ENCODE results near the gene RECQL5. TPM values are rescaled to one million over a fixed set of nuclear protein-coding genes. Genes with fewer than 3 reads are reported as not detected.
"Not testable (repeated sequence)": the region's sequence is repeated elsewhere in the genome, so short reads cannot be mapped to it uniquely, and the experiment has no call there.

RECQL5 gene
- total and polyA plus RNA-seq, 2 donors (not counting 1 experiment from before 2014, with no cell fraction given): 58.5 to 70.5 TPM

GRCh38 chr17:75595284-75595919, 71.6 kb downstream of the RECQL5 start:
- 92% methylated on average over 12 of the region's 13 CpGs for WGBS (ENCODE audit: insufficient coverage)
- Mint-ChIP-seq H3K4me1 (peaks cover 7% of the 10 kb centered on the region), H3K27me3 (no peaks in the 10 kb centered on the region), H3K9me3 (ENCODE audit: insufficient read depth) (no peaks in the 10 kb centered on the region), H3K4me3 (no peak overlapping the region), H3K27ac (no peak overlapping the region)
- CTCF ChIA-PET: interaction anchor here (1.0 kb wide), 1 partner anchor 24 kb away, joined by 3 read pairs; no protein-coding TSS in a partner anchor
- Histone ChIP-seq H3K9me3 (ENCODE audit: control extremely low read depth in 1 of 3, control insufficient read depth in 2 of 3, insufficient read depth in 1 of 3, low read length in 2 of 3) (no peaks in the 10 kb centered on the region), H3K4me1 (ENCODE audit: control insufficient read depth in 2 of 2, insufficient read depth in 2 of 2, low read length in 2 of 2) (no peaks in the 10 kb centered on the region), H2AFZ (ENCODE audit: insufficient read depth, low read depth, low read length, poor library complexity, severe bottlenecking) (no peak overlapping the region), H3K27ac (ENCODE audit: low read length in 2 of 2) (no peak overlapping the region), H3K4me2 (replicated peaks; ENCODE audit: low read depth, low read length, poor library complexity, severe bottlenecking) (no peak overlapping the region), H3K79me2 (ENCODE audit: control insufficient read depth, insufficient read depth, low read length) (no peaks in the 10 kb centered on the region), H3K4me3 (ENCODE audit: control extremely low read depth in 1 of 5, extremely low read depth in 1 of 5, insufficient read depth in 1 of 5, low read depth in 2 of 5, low read length in 4 of 5) (no peak overlapping the region), H3K27me3 (replicated peaks in 1 of 4; ENCODE audit: control extremely low read depth in 1 of 4, control insufficient read depth in 3 of 4, insufficient read depth in 4 of 4, low read length in 3 of 4) (no peaks in the 10 kb centered on the region), H3K9ac (ENCODE audit: low read length) (no peak overlapping the region), H3K36me3 (replicated peaks in 1 of 2; ENCODE audit: control extremely low read depth in 1 of 2, control insufficient read depth in 1 of 2, extremely low read depth in 1 of 2, insufficient read depth in 2 of 2, low read length in 1 of 2) (peaks cover 0 to 14% of the 10 kb centered on the region in 2 experiments), H4K20me1 (ENCODE audit: control insufficient read depth, insufficient read depth, low read length, poor library complexity, severe bottlenecking) (peaks cover 15% of the 10 kb centered on the region)
- ATAC-seq (ENCODE audit: low read depth) (no peak), DNase-seq (no peak)
- TF ChIP-seq CTCF (IDR thresholded peaks at IDR 0.05) (no peak), EZH2 (IDR thresholded peaks at IDR 0.05; ENCODE audit: borderline replicate concordance, insufficient read depth, low read depth, low read length, poor library complexity, severe bottlenecking) (no peak)
- intact Hi-C loops (cut with micrococcal nuclease): no loop called here
- POLR2A ChIA-PET: interaction anchor here (0.6 kb wide), 2 partner anchors 151 to 481 kb away, joined by 3 to 7 read pairs; no protein-coding TSS in a partner anchor

- ChIA-PET CTCF (no interaction called here), POLR2A (no interaction called here)
- DNase-seq: no peak
- 92% methylated on average over 28 of the region's 28 CpGs for WGBS (ENCODE audit: insufficient coverage)
- no peaks in the 10 kb centered on the region for H3K27me3 Mint-ChIP-seq
- Histone ChIP-seq H3K36me3 (replicated peaks in 1 of 2; ENCODE audit: control extremely low read depth in 1 of 2, control insufficient read depth in 1 of 2, extremely low read depth in 1 of 2, insufficient read depth in 2 of 2, low read length in 1 of 2) (peaks cover 0 to 14% of the 10 kb centered on the region in 2 experiments), H4K20me1 (ENCODE audit: control insufficient read depth, insufficient read depth, low read length, poor library complexity, severe bottlenecking) (peaks cover 22% of the 10 kb centered on the region), H3K79me2 (ENCODE audit: control insufficient read depth, insufficient read depth, low read length) (no peaks in the 10 kb centered on the region), H2AFZ (ENCODE audit: insufficient read depth, low read depth, low read length, poor library complexity, severe bottlenecking) (no peak overlapping the region), H3K9ac (ENCODE audit: low read length) (no peak overlapping the region), H3K4me3 (ENCODE audit: control extremely low read depth in 1 of 5, extremely low read depth in 1 of 5, insufficient read depth in 1 of 5, low read depth in 2 of 5, low read length in 4 of 5) (no peak overlapping the region), H3K4me1 (ENCODE audit: control insufficient read depth in 2 of 2, insufficient read depth in 2 of 2, low read length in 2 of 2) (peaks cover 0 to 5% of the 10 kb centered on the region in 2 donors), H3K27ac (ENCODE audit: low read length in 2 of 2) (no peak overlapping the region), H3K9me3 (ENCODE audit: control extremely low read depth in 1 of 3, control insufficient read depth in 2 of 3, insufficient read depth in 1 of 3, low read length in 2 of 3) (no peaks in the 10 kb centered on the region), H3K27me3 (replicated peaks in 1 of 4; ENCODE audit: control extremely low read depth in 1 of 4, control insufficient read depth in 3 of 4, insufficient read depth in 4 of 4, low read length in 3 of 4) (no peaks in the 10 kb centered on the region), H3K4me2 (replicated peaks; ENCODE audit: low read depth, low read length, poor library complexity, severe bottlenecking) (no peak overlapping the region)
- no peak for ATAC-seq (ENCODE audit: low read depth)
- H3K4me3 Mint-ChIP-seq: no peak overlapping the region
- H3K9me3 Mint-ChIP-seq (ENCODE audit: insufficient read depth): no peaks in the 10 kb centered on the region
- no peak for TF ChIP-seq EZH2 (IDR thresholded peaks at IDR 0.05; ENCODE audit: borderline replicate concordance, insufficient read depth, low read depth, low read length, poor library complexity, severe bottlenecking)
- no peak overlapping the region for H3K27ac Mint-ChIP-seq
- H3K4me1 Mint-ChIP-seq: peaks cover 10% of the 10 kb centered on the region
- intact Hi-C loops (cut with micrococcal nuclease): no loop called here
Measured at GRCh38 chr17:75594499-75595283, 72.3 kb downstream of the RECQL5 start.

- POLR2A ChIA-PET: interaction anchor here (0.7 kb wide), 1 partner anchor 11 kb away, joined by 7 read pairs; no protein-coding TSS in a partner anchor
- ATAC-seq (ENCODE audit: low read depth); H3K79me2 ChIP-seq (ENCODE audit: control insufficient read depth, insufficient read depth, low read length); H2AFZ ChIP-seq (ENCODE audit: insufficient read depth, low read depth, low read length, poor library complexity, severe bottlenecking); CTCF ChIA-PET; H3K27me3 Mint-ChIP-seq; H3K27ac Mint-ChIP-seq; H3K27ac ChIP-seq (ENCODE audit: low read length in 2 of 2); H3K27me3 ChIP-seq (replicated peaks in 1 of 4; ENCODE audit: control extremely low read depth in 1 of 4, control insufficient read depth in 3 of 4, insufficient read depth in 4 of 4, low read length in 3 of 4); H3K4me2 ChIP-seq (replicated peaks; ENCODE audit: low read depth, low read length, poor library complexity, severe bottlenecking); H3K9me3 Mint-ChIP-seq (ENCODE audit: insufficient read depth); intact Hi-C loops (cut with micrococcal nuclease); H3K9ac ChIP-seq (ENCODE audit: low read length); H3K4me3 ChIP-seq (ENCODE audit: control extremely low read depth in 1 of 5, extremely low read depth in 1 of 5, insufficient read depth in 1 of 5, low read depth in 2 of 5, low read length in 4 of 5); H3K9me3 ChIP-seq (ENCODE audit: control extremely low read depth in 1 of 3, control insufficient read depth in 2 of 3, insufficient read depth in 1 of 3, low read length in 2 of 3); H3K4me3 Mint-ChIP-seq; DNase-seq: not testable (repeated sequence)
- H3K4me1 ChIP-seq (ENCODE audit: control insufficient read depth in 2 of 2, insufficient read depth in 2 of 2, low read length in 2 of 2): peaks cover 0 to 12% of the 10 kb centered on the region in 2 donors
- peaks cover 24% of the 10 kb centered on the region for H4K20me1 ChIP-seq (ENCODE audit: control insufficient read depth, insufficient read depth, low read length, poor library complexity, severe bottlenecking)
- H3K4me1 Mint-ChIP-seq: peaks cover 14% of the 10 kb centered on the region
- H3K36me3 ChIP-seq (replicated peaks in 1 of 2; ENCODE audit: control extremely low read depth in 1 of 2, control insufficient read depth in 1 of 2, extremely low read depth in 1 of 2, insufficient read depth in 2 of 2, low read length in 1 of 2): peaks cover 0 to 14% of the 10 kb centered on the region in 2 experiments
- 96% methylated on average over 5 of the region's 9 CpGs for WGBS (ENCODE audit: insufficient coverage)
Measured at GRCh38 chr17:75593430-75593829, 73.5 kb downstream of the RECQL5 start.
